Tibial nerve (tissue), 4 donors: ENCODE measurements around the gene SAMD1.

ENCODE experiments used
- CTCF ChIP-seq, 5 experiments: fragments of 200-600 bp in 3 of 5; fragments of 450-650 bp in 2 of 5; sonication (generic) in 3 of 5; IDR thresholded peaks; one replicate each; pipeline ENCODE4 v1.5.1; 2016 to 2019; ENCODE audit warnings: antibody characterized with exemption in 5 of 5, mild to moderate bottlenecking in 3 of 5, moderate library complexity in 2 of 5
- EP300 ChIP-seq, 2 donors: sonication (generic); formaldehyde crosslinking; IDR thresholded peaks; one replicate each; pipeline ENCODE4 v1.6.1; 2017; ENCODE audit warnings: antibody characterized with exemption in 2 of 2, mild to moderate bottlenecking in 1 of 2
- POLR2A ChIP-seq, 2 donors: fragments of 450-650 bp; IDR thresholded peaks; one replicate each; pipeline ENCODE4 v1.6.1; 2017; ENCODE audit warnings: antibody characterized with exemption in 2 of 2, mild to moderate bottlenecking in 2 of 2, moderate library complexity in 2 of 2

- TF ChIP-seq POLR2A (IDR thresholded peaks at IDR 0.05) (no peak), CTCF (IDR thresholded peaks at IDR 0.05) (peak; percentile 34 to 47 (median 41)), EP300 (IDR thresholded peaks at IDR 0.05) (no peak)
Measured at GRCh38 chr19:14059093-14059480, 31.5 kb downstream of the SAMD1 start.
